ENCODE results near the gene WDFY2.

GRCh38 chr13:51624207-51624606 is 39.9 kb downstream of the WDFY2 start:
- TF ChIP-seq TFAP4 (IDR thresholded peaks at IDR 0.05; ENCODE audit: borderline replicate concordance, low read depth), result no peak
- TF ChIP-seq RBM22 (optimal IDR thresholded peaks at IDR 0.05; ENCODE audit: low read length), result no peak
- TF ChIP-seq SP4 (CRISPR knock-in tag; IDR thresholded peaks at IDR 0.05), result no peak
- no peak for TF ChIP-seq GPBP1L1 (CRISPR knock-in tag; IDR thresholded peaks at IDR 0.05)
- TF ChIP-seq TAF1 (CRISPR knock-in tag; IDR thresholded peaks at IDR 0.05), result no peak
- no peak for TF ChIP-seq ARID3A (IDR thresholded peaks at IDR 0.05; ENCODE audit: low read depth, low read length)
- TF ChIP-seq ARNTL (CRISPR knock-in tag; IDR thresholded peaks at IDR 0.05), result no peak

Data from HepG2 (cell line).